Measurements from ENCODE around the gene UMAD1.
"Not testable (repeated sequence)": the region's sequence is repeated elsewhere in the genome, so short reads cannot be mapped to it uniquely, and the experiment has no call there.

The UMAD1 gene

GRCh38 chr7:7769710-7770627, 129.4 kb downstream of the UMAD1 start:
- DNase-seq, result no peak

- no peak for DNase-seq
These were observed 130.9 kb downstream of the UMAD1 start for GRCh38 chr7:7771452-7771851.

- DNase-seq, result peak; percentile 44
These were observed 131.9 kb downstream of the UMAD1 start for GRCh38 chr7:7772397-7772821.

- no peak for DNase-seq
These were observed 133.1 kb downstream of the UMAD1 start for GRCh38 chr7:7773334-7774309.

- no peak for DNase-seq
These were observed 139.3 kb downstream of the UMAD1 start for GRCh38 chr7:7779888-7780287.

- DNase-seq, result no peak
These were observed 142.4 kb downstream of the UMAD1 start for GRCh38 chr7:7783001-7783400.

GRCh38 chr7:7785344-7785973, 144.9 kb downstream of the UMAD1 start:
- DNase-seq, result no peak

- no peak for DNase-seq
These were observed 146.0 kb downstream of the UMAD1 start for GRCh38 chr7:7786595-7786994.

- no peak for DNase-seq
These were observed 149.0 kb downstream of the UMAD1 start for GRCh38 chr7:7789551-7789988.

- DNase-seq, result no peak
These were observed 149.6 kb downstream of the UMAD1 start for GRCh38 chr7:7790041-7790741.

GRCh38 chr7:7791523-7791922, 151.0 kb downstream of the UMAD1 start:
- no peak for DNase-seq

GRCh38 chr7:7792056-7792455, 151.5 kb downstream of the UMAD1 start:
- no peak for DNase-seq

GRCh38 chr7:7793249-7793648, 152.7 kb downstream of the UMAD1 start:
- no peak for DNase-seq

- DNase-seq, result no peak
These were observed 153.4 kb downstream of the UMAD1 start for GRCh38 chr7:7793921-7794320.

- no peak for DNase-seq
These were observed 154.7 kb downstream of the UMAD1 start for GRCh38 chr7:7795203-7795602.

GRCh38 chr7:7795630-7796121, 155.1 kb downstream of the UMAD1 start:
- DNase-seq, result no peak

GRCh38 chr7:7798510-7798909, 158.0 kb downstream of the UMAD1 start:
- no peak for DNase-seq

GRCh38 chr7:7799138-7799537, 158.6 kb downstream of the UMAD1 start:
- DNase-seq, result no peak

GRCh38 chr7:7802531-7802930, 162.0 kb downstream of the UMAD1 start:
- DNase-seq, result no peak

- no peak for DNase-seq
These were observed 163.2 kb downstream of the UMAD1 start for GRCh38 chr7:7803715-7804178.

GRCh38 chr7:7804822-7805221, 164.3 kb downstream of the UMAD1 start:
- not testable (repeated sequence) for DNase-seq
